ENCODE results near the gene SYDE2. TPM values are rescaled to one million over a fixed set of nuclear protein-coding genes. Genes with fewer than 3 reads are reported as not detected.
A peak's percentile ranks its signal among the peaks of the same experiment; 100 is the strongest.

Gene SYDE2
- total RNA-seq, 1 experiment from 2014 or later: 19.9 TPM

DNA sequence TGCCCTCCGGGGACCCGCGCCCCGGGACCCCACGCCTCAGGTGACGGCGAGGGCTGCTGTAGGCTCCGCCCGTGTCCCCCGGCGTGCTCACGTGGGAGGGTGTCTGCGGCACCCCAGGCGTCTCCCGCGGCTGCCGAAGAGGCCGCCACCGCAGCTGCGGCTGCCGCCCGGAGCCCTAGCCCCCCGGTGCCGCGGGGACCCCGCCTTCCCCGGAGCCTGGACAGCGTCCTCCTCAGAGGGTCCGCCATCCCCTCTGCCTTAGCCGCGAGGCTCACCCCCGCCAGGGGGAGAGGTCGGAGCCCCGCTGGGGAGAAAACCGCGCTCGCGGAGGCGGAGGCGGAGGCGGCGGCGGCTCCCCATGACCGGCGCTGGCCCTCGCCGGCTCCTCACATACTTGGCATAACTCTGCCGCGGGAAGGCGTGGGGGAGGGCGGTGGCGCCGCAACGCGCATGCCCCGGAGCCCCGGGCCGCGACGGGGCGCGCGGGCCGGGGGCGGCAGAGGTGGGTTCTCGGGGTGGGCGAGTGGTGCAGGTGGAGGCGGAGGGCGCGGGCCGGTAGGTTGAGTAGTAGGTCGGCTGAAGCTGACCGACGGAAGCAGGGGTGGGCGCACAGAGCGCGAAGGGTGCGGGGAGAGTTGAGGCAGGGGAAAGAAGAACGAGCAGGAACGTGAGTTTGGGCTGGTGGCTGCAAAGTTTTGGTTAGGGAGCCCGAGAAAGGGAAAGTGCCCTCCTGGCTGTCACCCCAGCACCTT, 700 bp upstream of the SYDE2 start:
- peak overlapping the region; percentile 91 for H3K27ac Mint-ChIP-seq (ENCODE audit: unreplicated experiment)
- Histone ChIP-seq H3K4me3 (ENCODE audit: low read depth, low read length) (peak overlapping the region; percentile 74), H3K9me3 (no peaks in the 10 kb centered on the region), H3K27me3 (replicated peaks; ENCODE audit: control insufficient read depth, insufficient read depth, low read length) (no peaks in the 10 kb centered on the region), H3K4me1 (peaks cover 15% of the 10 kb centered on the region), H3K36me3 (ENCODE audit: control insufficient read depth, insufficient read depth, low read length) (no peaks in the 10 kb centered on the region)
- H3K4me1 Mint-ChIP-seq (ENCODE audit: low read depth, unreplicated experiment): no peaks in the 10 kb centered on the region
- POLR2A ChIA-PET: interaction anchor here (0.6 to 1.6 kb wide), 3 partner anchors 14 to 58 kb away, joined by 3 to 5 read pairs (median 3); partner anchors contain the start of gene C1orf52
- H3K4me3 Mint-ChIP-seq (ENCODE audit: unreplicated experiment): peak overlapping the region; percentile 82
- no peaks in the 10 kb centered on the region for H3K27me3 Mint-ChIP-seq (ENCODE audit: insufficient read depth, unreplicated experiment)
- no TSS peak for BruUV-seq (replicated peaks)
- intact Hi-C loops (cut with micrococcal nuclease; ENCODE audit: unreplicated experiment): loop anchor here (1.0 to 5.0 kb wide), 5 partner anchors 24 to 93 kb away; partner anchors contain the start of gene C1orf52
- CTCF ChIA-PET: no interaction called here
- H3K9me3 Mint-ChIP-seq (ENCODE audit: unreplicated experiment): no peaks in the 10 kb centered on the region
- TF ChIP-seq, protein P1, sequence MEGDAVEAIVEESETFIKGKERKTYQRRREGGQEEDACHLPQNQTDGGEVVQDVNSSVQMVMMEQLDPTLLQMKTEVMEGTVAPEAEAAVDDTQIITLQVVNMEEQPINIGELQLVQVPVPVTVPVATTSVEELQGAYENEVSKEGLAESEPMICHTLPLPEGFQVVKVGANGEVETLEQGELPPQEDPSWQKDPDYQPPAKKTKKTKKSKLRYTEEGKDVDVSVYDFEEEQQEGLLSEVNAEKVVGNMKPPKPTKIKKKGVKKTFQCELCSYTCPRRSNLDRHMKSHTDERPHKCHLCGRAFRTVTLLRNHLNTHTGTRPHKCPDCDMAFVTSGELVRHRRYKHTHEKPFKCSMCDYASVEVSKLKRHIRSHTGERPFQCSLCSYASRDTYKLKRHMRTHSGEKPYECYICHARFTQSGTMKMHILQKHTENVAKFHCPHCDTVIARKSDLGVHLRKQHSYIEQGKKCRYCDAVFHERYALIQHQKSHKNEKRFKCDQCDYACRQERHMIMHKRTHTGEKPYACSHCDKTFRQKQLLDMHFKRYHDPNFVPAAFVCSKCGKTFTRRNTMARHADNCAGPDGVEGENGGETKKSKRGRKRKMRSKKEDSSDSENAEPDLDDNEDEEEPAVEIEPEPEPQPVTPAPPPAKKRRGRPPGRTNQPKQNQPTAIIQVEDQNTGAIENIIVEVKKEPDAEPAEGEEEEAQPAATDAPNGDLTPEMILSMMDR (IDR thresholded peaks at IDR 0.05; ENCODE audit: insufficient read depth in 1 of 2, low read depth in 1 of 2, low read length in 1 of 2, severe bottlenecking in 1 of 2, unreplicated experiment in 1 of 2): no peak
- peaks cover 15% of the 10 kb centered on the region for H3K36me3 Mint-ChIP-seq (ENCODE audit: insufficient read depth, unreplicated experiment)
- DNase-seq: peak; percentile 78 to 86

DNA sequence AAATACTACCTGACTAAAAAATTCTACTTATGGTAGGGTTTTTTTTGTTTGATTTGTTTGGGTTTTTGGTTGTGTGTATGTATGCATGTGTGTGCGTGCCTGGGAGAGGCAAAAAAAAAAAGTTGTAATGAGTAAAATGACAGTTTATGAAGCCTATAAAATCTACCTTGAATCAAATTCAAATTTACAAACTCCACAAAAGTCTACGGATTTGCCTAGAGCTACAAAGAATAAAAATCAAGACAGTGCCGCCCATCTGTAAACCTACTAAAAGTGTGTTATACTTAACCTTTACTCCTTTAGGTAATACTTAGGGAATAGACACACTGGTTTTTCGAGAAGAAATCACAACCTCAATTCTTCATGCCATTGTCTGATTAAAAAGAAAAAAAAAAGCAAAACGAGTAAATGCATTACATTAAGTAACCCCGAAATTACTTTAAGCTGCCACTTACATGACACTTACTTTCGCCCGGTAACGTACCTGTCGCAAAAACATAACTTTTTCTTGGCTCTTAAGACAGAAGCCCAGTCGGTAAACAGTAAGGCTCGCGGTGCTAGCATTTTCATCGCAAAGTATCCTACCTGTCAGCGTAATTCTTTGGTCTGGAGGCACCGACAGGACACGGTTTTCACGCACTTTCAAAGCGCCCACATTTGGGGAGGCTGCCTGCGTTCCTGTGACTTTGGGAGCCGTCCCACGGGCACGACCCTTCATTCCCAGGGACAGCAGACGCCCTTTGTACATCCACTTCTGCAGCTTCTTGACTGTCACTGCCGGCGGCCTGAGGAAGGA, 951 bp downstream of the SYDE2 start:
- no TSS peak for BruUV-seq (replicated peaks)
- POLR2A ChIA-PET: interaction anchor here (1.6 kb wide), 1 partner anchor 25 kb away, joined by 5 read pairs; no protein-coding TSS in a partner anchor

DNA sequence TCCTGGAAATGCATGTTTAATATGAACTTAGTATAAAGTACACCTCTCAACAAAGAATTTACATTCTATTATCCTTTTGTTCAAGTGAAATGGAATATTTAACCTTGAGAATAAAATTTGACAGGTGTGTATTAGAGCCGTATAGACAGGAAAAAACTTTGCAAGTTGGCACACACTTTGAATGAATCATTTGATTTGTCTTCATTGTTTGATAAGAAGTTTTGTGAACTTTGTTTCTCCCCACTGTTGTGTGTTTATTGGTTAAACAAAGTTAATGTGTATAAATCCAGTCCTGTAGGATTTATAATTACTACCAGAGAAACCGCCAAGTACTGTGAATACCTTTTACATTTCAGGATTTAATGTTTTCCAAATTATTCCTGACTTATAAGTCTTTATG, 2.0 kb downstream of the SYDE2 start:
- H3K36me3 ChIP-seq (ENCODE audit: control insufficient read depth, insufficient read depth, low read length): no peaks in the 10 kb centered on the region
- Mint-ChIP-seq H3K27me3 (ENCODE audit: insufficient read depth, unreplicated experiment) (no peaks in the 10 kb centered on the region), H3K9me3 (ENCODE audit: unreplicated experiment) (no peaks in the 10 kb centered on the region), H3K27ac (ENCODE audit: unreplicated experiment) (no peak overlapping the region), H3K36me3 (ENCODE audit: insufficient read depth, unreplicated experiment) (peaks cover 15% of the 10 kb centered on the region), H3K4me3 (ENCODE audit: unreplicated experiment) (peak overlapping the region; percentile 82), H3K4me1 (ENCODE audit: low read depth, unreplicated experiment) (no peaks in the 10 kb centered on the region)
- DNase-seq: no peak
- TF ChIP-seq, protein P1 (IDR thresholded peaks at IDR 0.05; ENCODE audit: insufficient read depth in 1 of 2, low read depth in 1 of 2, low read length in 1 of 2, severe bottlenecking in 1 of 2, unreplicated experiment in 1 of 2): no peak
- ChIA-PET CTCF (no interaction called here), POLR2A (no interaction called here)
- no peaks in the 10 kb centered on the region for H3K27me3 ChIP-seq (replicated peaks; ENCODE audit: control insufficient read depth, insufficient read depth, low read length)
- peaks cover 17% of the 10 kb centered on the region for H3K4me1 ChIP-seq
- peak overlapping the region; percentile 74; the same call in 1 of the 2 replicates for H3K4me3 ChIP-seq (ENCODE audit: low read depth, low read length)
- no TSS peak for BruUV-seq (replicated peaks)
- intact Hi-C loops (cut with micrococcal nuclease; ENCODE audit: unreplicated experiment): no loop called here
- no peaks in the 10 kb centered on the region for H3K9me3 ChIP-seq

More for the DNA sequence above, 951 bp downstream of the SYDE2 start:
- no peaks in the 10 kb centered on the region for H3K9me3 ChIP-seq
- Mint-ChIP-seq H3K9me3 (ENCODE audit: unreplicated experiment) (no peaks in the 10 kb centered on the region), H3K4me3 (ENCODE audit: unreplicated experiment) (peak overlapping the region; percentile 82), H3K27me3 (ENCODE audit: insufficient read depth, unreplicated experiment) (no peaks in the 10 kb centered on the region), H3K27ac (ENCODE audit: unreplicated experiment) (no peak overlapping the region), H3K4me1 (ENCODE audit: low read depth, unreplicated experiment) (no peaks in the 10 kb centered on the region), H3K36me3 (ENCODE audit: insufficient read depth, unreplicated experiment) (peaks cover 15% of the 10 kb centered on the region)
- intact Hi-C loops (cut with micrococcal nuclease; ENCODE audit: unreplicated experiment): loop anchor here (2.0 to 5.0 kb wide), 3 partner anchors 53 to 91 kb away; partner anchors contain the start of gene C1orf52
- peak overlapping the region; percentile 74 for H3K4me3 ChIP-seq (ENCODE audit: low read depth, low read length)
- TF ChIP-seq, protein P1 (IDR thresholded peaks at IDR 0.05; ENCODE audit: insufficient read depth in 1 of 2, low read depth in 1 of 2, low read length in 1 of 2, severe bottlenecking in 1 of 2, unreplicated experiment in 1 of 2): no peak
- peak in 1 of 2 experiments; percentile 35 for DNase-seq
- no peaks in the 10 kb centered on the region for H3K27me3 ChIP-seq (replicated peaks; ENCODE audit: control insufficient read depth, insufficient read depth, low read length)
- peaks cover 21% of the 10 kb centered on the region for H3K4me1 ChIP-seq
- CTCF ChIA-PET: no interaction called here
- no peaks in the 10 kb centered on the region for H3K36me3 ChIP-seq (ENCODE audit: control insufficient read depth, insufficient read depth, low read length)
